ENCODE data around the gene TMEM187.

- TF ChIP-seq CTCF (conservative IDR thresholded peaks at IDR 0.05; ENCODE audit: low read depth, low read length) (no peak), EZH2 (IDR thresholded peaks at IDR 0.05; ENCODE audit: borderline replicate concordance, low read depth, low read length, poor library complexity, severe bottlenecking) (no peak)
Measured at GRCh38 chrX:153927922-153928760, 44.4 kb upstream of the TMEM187 start.
